ENCODE data around the gene RPS27A.
"Not testable (repeated sequence)": the region's sequence is repeated elsewhere in the genome, so short reads cannot be mapped to it uniquely, and the experiment has no call there.

The RPS27A gene

DNA sequence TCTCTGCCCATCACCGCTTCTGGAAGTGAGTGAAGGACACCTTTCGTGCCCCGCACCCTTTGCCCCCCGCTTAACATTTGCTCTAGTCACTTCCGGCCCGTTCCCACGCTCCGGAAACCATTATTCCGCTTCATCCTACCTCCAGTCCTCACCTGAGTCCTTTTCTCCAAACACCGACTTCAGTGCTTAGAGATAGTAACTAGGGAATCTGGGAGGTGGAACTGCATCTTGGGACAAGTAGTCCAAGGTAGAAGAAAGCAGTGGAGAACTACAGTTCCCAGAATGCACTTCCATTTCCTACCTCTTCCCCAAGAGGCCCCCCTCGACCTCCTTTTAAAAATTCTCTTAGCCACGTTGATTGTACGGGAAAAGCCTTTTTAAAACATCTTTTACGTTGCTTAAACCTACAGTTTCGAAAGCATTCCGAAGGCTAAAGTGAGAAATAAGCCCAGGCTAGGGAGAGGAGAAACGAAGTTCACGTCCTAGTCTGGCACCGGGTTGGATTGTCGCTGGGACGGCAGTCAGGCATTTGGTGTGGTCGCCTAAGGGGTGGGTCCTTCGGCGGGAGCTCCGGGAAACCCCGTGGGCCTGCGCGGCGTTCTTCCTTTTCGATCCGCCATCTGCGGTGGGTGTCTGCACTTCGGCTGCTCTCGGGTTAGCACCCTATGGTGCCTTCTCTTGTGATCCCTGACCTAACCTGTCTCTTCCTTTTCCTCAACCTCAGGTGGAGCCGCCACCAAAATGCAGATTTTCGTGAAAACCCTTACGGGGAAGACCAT is at the start of gene RPS27A, which contains the start of gene CLHC1:
Gene RPS27A (plus strand): TSS at position 605 of the 779 bp plus-strand sequence. CDS start 137 bp downstream, at position 742.
Gene CLHC1 (minus strand): TSS at position 210 of the 779 bp plus-strand sequence. CDS start 9,882 bp downstream, outside the sequence.
- in situ Hi-C loops (cut with HindIII; ENCODE audit: low sequenced_read_pairs) = no loop called here

DNA sequence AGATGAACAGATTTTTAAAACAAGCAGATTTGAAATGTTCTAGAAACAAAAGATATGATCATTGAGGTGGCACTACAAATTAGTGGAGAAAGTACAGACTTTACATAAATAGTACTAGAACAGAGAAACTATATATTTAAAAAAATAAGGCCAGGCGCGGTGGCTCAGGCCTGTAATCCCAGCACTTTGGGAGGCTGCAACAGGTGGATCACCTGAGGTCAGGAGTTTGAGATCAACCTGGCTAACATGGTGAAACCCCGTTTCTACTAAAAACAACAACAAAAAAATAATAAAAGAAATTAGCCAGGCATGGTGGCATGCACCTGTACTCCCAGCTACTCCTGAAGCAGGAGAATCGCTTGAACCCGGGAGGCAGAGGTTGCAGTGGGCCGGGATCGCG is 45.7 kb upstream of the RPS27A start:
- in situ Hi-C loops (cut with HindIII; ENCODE audit: low sequenced_read_pairs) = loop anchor here (10.0 kb wide), 1 partner anchor 92 kb away; no protein-coding TSS in a partner anchor

DNA sequence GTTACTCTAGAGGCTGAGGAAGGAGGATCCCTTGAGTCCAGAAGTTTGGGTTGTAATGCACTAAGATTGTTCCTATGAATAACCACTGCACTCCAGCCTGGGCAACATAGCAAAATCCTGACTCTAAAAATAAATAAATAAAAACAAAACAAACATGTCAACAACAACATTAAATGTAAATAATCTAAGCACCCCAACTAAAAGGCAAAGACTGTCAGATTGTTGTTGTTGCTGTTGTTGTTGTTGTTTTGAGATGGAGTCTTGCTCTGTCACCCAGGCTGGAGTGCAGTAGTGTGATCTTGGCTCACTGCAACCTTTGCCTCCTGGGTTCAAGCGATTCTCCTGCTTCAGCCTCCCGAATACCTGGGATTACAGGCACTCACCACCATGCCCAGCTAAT is 40.6 kb upstream of the RPS27A start:
- in situ Hi-C loops (cut with HindIII; ENCODE audit: low sequenced_read_pairs) = not testable (repeated sequence)

DNA sequence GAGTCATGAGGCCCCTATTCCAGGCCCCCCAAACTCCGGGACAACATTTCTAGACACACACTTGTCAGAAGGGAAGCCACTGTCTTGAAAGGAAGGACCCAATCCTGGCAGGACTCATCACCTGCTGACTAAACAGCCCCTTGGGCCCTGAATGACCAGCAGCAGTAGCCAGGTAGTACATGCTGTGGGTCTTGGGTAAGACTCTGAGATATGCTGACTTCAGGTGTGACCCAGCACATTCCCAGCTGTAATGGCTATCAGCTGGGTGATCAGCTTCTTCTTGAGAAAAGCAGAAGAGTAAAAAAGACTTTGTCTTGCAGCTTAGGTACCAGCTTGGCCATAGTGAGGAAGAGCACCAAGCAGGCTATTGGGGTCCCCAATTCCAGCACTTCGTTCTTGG is 36.0 kb upstream of the RPS27A start:
- in situ Hi-C loops (cut with HindIII; ENCODE audit: low sequenced_read_pairs) = no loop called here

DNA sequence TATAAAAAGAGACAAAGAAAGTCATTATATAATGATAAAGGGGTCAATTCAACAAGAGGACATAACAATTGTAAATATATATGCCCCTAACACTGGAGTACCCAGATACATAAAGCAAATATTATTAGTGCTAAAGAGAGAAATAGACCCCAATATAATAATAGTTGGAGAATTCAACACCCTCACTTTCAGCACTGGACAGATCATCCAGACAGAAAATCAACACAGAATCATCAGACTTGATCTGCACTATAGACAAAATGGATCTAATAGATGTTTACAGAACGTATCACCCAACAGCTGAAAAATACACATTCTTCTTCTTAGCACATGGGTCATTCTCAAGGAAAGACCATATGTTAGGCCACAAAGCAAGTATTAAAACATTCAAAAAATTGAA is 32.1 kb upstream of the RPS27A start:
- in situ Hi-C loops (cut with HindIII; ENCODE audit: low sequenced_read_pairs) = no loop called here

DNA sequence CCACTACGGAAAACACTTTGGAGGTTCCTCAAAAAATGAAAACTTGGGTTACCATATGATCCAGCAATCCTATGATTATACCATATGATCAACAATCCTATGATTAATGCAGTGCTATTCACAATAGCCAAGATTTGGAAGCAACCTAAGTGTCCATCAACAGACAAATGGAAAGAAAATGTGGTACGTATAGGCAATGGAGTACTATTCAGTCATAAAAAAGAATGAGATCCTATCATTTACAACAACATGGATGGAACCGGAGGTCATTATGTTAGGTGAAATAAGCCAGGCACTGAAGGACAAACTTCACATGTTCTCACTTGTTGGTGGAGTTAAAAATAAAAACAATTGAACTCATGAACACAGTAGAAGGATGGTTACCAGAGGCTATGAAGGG is 28.0 kb upstream of the RPS27A start:
- in situ Hi-C loops (cut with HindIII; ENCODE audit: low sequenced_read_pairs) = no loop called here

DNA sequence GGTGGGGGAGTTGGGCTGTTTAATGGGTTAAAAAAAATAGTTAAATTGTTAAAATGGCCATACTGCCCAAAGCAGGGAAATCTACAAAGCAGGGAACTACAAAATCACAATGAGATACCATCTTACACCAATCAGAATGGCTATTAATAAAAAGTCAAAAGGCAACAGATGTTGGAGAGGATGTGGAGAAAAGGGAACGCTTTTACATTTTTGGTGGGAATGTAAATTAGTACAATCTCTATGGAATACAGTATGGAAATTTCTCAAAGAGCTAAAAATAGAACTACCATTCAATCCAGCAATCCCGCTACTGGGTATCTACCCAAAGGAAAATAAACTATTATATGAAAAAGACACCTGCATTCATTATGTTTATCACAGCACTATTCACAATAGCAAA is 27.5 kb upstream of the RPS27A start:
- in situ Hi-C loops (cut with HindIII; ENCODE audit: low sequenced_read_pairs) = no loop called here

DNA sequence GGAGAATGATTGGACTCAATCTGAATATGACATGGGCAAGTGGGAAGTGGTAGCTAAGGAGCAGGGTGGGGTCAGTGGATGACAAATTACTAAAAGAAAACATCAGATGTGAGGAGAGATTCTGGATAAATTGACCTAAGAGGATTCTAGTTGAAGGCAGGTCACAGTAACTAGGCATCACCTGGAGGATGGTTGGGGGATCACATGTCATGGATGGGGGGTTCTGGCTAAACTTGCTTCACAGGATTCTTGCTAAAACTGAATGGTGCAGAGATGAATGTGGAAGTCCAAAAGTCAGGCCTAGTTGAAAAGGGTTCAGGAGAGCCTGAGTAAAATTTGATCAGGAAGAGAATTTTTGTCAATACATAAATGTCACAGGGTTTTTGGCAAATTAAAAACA is 18.7 kb upstream of the RPS27A start:
- in situ Hi-C loops (cut with HindIII; ENCODE audit: low sequenced_read_pairs) = no loop called here

DNA sequence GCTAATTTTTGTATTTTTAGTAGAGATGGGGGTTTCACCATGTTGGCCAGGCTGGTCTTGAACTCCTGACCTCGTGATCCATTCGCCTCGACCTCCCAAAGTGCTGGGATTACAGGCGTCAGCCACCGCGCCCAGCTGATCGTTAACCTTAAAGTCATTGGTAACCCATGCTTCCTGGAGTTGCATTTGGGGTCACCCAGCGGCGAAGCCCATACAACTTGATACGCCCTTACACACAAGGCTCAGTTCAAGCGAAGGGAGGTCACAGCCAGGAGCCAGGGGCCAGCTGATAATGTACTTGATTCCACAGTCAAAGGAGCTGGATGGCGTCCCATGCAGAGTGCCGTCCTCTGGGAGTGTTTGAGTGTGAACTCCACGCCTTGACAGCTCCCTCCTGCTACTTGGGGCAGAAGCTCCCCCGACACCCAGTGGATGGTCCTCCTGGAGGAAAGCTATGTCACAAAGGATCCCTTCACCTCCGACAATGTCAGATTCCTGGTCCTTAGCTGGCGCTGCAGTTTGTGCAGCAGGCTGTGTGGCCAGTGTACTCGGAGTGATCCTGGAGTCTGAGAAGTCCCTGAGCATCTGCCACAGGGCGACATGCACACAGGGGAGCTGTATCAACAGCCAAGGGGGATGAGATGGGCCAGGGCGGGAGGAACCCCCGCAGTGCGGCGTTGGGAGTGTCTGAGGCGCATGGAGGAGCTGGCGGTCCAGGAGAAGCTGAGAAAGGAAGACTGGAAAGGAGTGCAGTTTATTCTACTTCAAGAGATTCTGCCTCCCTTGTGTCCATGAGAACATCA is 8.3 kb upstream of the RPS27A start:
- in situ Hi-C loops (cut with HindIII; ENCODE audit: low sequenced_read_pairs) = no loop called here

DNA sequence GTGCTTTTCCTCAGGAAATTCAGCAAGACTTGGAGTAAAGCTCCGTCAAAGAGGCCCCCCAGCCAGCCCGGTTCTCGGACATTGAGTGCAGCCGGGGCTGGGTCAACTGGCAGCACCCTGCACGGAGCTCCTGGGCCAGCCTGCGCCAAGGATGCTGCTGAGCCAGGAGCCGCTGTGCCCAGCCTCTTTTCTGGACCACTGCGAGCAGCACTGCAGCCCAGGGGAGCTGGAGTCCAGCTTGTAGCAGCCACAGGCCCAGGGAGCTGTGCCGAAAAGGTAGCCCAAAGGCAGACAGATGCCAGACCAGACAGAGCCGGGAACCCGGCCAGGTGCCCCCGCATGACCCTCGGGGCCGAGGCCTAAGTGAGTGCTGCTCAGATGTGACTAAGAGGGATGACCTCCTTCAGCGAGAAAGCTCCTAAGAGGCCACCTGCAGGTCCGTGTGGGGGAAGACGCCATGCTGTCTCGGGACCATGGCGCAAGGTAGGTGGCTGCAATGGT is 7.7 kb upstream of the RPS27A start:
- in situ Hi-C loops (cut with HindIII; ENCODE audit: low sequenced_read_pairs) = no loop called here

DNA sequence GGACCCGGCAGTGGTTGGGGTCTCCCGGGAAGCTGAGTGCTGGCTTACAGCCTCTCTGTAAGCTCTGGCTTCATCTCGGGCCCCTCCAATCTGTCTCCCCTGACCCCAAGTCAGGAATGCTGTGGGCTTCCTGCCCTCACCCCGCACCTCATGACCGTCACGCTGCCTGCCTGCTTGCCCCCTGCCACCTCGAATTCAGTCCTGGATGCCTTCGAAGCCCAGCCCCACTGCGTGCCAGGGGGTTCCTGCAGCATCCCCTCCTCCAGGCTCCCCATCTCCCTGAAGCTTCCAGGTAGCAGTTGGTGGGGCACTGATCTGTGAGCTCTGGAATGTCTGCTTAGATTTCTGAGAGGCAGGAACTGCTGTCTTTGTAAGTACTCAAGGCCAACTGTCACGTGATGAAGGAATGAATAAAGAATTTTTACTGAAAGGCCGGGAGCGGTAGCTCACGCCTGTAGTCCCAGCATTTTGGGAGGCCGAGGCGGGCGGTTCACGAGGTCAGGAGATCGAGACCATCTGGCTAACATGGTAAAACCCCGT is 6.9 kb upstream of the RPS27A start:
- in situ Hi-C loops (cut with HindIII; ENCODE audit: low sequenced_read_pairs) = no loop called here

DNA sequence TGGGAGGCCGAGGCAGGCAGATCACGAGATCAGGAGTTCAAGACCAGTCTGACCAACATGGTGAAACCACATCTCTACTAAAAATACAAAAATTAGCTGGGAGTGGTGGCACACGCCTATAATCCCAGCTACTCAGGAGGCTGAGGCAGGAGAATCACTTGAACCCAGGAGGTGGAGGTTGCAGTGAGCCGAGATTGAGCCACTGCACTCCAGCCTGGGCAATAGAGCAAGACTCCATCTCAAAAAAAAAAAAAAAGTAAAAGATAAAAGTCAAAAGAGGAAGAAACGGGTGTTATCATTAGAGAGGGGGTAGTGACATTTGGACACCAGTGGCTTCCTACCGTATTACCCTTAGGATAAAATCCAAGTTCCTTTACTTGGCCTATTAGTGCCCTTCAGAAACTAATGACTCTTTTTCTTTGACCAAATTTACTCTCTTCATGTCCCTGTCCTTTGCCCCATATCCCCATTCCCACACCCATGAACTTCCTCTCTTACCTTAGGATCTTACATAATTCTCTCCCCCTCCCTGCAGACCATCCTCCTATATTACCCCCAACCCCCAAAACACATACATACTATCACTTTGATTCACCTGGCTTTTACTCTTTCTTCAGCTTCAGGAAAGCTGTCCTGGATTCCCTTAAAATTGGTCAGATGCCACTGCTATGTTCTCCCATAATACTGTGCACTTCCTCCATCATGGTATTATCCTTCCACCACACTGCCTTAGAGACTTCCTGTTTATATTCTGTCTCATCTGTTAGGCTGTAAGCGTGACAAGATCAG is 4.9 kb upstream of the RPS27A start:
- in situ Hi-C loops (cut with HindIII; ENCODE audit: low sequenced_read_pairs) = not testable (repeated sequence)

DNA sequence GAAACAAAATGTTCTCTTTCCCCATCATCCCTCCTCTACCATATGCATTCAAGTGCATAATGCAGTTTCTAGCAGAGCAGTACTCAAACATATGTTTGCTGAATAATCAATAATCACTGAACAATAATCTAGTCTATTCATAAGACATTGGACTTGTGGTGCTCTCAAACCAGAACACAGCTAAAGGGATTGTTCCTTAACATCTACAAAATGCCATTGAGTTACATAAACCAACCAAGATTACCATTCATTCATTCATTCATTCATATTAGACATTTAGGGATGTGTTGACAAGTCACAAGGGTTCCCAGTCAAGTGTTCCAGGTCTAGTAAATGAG is 4.3 kb upstream of the RPS27A start:
- in situ Hi-C loops (cut with HindIII; ENCODE audit: low sequenced_read_pairs) = no loop called here

DNA sequence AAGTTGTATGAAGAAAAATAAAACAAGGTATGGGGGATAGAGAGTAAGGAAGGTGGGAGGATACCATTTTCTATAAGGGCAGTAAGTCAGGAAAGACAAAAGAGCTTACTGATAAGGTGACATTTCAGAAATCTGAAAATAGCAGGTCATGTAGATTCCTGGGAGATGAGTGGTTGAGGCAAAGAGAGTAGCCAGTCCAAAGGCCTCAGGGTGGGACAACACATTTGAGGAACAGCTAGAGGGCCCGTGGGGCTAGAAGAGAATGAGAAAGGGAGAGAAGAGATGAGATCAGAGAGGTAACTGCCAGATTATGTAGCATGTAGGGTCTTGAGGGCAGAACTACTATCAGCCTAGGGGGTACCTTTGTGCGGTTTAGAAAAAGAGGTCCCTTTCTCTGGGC is 3.3 kb upstream of the RPS27A start:
- in situ Hi-C loops (cut with HindIII; ENCODE audit: low sequenced_read_pairs) = no loop called here

DNA sequence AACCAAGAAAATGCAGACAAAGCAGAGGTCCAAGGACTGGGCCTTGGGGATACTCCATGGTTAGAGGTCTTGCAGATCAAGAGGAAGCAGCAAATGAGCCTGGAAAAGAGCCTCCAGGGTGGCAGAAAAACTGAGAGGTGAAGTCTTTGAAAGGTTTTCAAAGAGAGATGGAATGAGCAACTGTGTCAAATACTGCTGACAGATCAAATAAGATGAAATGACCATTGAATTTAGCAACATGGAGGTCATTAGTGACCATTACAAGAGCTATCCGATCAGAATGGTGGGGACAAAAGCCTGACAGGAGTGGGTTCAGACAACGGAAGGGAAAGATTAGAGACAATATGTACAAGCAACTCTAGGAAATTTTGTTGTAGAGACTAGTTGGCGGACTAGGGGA is 1.9 kb upstream of the RPS27A start:
- in situ Hi-C loops (cut with HindIII; ENCODE audit: low sequenced_read_pairs) = no loop called here

DNA sequence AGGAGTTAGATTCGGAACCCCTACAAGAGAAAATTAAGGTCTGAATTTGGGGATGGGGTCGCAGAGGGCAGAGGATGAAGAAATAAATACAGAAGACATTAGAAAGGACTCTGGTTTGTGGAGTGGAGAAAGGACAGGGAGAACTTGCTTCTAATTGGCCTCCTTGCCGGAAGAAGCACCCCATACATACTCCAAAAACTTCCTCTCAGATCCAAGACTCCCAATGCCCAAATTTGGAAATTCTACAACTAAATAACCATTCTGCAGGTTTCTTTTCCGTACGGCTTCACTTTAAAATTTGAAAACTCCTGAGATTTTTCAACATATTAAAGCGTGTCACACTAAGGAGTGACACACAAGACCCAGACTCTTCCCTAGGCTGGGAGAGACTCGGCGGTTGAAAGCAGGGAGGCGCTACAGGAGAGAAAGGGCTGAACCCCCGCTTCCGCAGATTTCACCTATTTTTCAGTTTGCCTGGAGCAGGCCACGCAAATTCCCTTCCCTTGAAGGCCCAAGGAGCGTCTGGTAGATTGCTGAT is 873 bp upstream of the RPS27A start:
- in situ Hi-C loops (cut with HindIII; ENCODE audit: low sequenced_read_pairs) = no loop called here

DNA sequence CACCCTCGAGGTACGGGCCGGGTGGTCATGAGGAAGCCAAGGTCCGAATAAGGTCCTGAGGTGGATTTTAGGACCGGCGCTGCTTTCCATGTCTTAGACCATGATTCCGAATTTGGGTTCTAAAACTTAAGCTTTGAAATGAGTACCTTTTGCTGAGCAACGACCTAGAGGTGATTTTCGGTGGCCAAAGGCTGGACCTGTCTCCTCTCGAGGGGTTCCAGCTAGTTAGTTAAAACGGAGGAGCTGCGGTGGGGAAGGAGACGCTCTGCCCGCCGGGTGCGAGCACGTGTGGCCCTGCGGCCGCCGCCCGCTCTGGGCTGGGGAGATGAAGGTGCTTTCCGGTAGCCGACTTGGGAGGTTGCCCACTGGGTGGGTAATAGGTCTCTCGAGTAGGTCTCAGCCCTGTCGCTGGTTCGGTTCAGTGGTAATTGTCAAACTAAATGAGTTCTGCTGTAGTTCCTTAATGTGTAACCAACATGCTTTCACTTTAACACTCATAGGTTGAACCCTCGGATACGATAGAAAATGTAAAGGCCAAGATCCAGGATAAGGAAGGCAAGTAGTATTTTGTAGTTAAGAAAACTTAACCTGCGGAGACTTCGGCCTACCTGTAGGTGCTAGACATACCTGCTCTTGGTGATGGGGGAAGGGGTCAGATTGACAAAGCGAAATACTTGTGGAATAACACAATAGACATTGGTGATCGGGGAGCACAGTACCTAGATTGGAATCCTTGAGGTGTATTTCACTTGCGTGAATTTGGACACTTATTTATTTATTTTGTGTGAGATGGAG is 572 bp downstream of the RPS27A start:
- in situ Hi-C loops (cut with HindIII; ENCODE audit: low sequenced_read_pairs) = no loop called here

DNA sequence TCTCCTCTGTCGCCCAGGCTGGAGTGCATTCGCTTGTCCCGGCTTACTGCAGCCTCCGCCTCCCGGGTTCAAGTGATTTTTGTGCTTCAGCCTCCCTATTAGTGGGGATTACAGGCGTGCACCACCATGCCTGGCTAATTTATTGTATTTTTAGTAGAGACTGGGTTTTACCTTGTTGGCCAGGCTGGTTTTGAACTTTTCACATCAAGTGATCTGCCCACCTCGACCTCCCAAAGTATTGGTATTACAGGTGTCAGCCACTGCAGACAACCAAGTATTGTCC is 1.1 kb downstream of the RPS27A start:
- in situ Hi-C loops (cut with HindIII; ENCODE audit: low sequenced_read_pairs) = no loop called here

DNA sequence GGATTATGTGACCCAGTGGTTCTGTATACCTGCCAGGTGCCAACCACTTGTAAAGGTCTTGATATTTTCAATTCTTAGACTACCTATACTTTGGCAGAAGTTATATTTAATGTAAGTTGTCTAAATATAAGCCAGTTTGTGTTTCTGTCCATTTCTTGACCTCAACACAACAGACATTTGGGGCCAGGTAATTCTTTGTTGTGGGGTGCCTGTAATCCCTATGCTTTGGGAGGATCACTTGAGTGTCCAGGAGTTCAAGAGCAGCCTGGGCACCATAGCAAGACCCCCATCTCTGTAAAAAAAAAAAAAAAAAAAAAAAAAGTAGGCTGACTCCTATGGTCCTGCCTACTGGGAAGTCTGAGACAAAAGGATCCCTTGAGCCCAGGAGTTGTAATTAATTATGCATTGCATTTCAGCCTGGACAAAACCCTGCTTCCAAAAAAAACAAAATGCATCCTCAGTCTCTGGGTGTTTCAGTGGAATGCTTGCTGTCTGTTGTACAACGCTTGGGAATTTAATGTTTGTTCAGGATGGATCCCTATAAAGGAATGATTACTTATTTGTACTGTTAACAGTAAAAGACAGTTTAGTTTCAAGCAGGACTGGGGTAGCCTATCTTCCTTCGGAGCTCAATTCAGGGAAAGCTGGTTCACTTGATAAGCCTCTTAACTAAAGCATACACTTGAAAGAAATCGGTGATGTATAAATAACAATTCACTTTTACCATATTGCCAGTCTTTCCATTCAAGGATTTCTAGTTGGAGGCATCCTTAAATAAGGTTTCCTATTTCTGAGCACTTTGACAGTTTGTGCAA is 3.4 kb downstream of the RPS27A start:
- in situ Hi-C loops (cut with HindIII; ENCODE audit: low sequenced_read_pairs) = no loop called here

All from DLD1 (cell line).